Endothelial cell of umbilical vein (primary cell): ENCODE measurements around the gene TRIM46. TPM values are rescaled to one million over a fixed set of nuclear protein-coding genes. Genes with fewer than 3 reads are reported as not detected.

Experiments
- BruUV-seq: library from RNA; stranded (reverse); fragments of 400-500 nt; replicated peaks from 2 replicates; lab custom pipeline; 2021; lab: Mats Ljungman, UMichigan
- CTCF ChIA-PET: fragments of 300-600, 350-600 bp; sonication (Branson Sonifier 250); formaldehyde crosslinking; loops from one replicate; lab custom pipeline; 2021; ENCODE audit warnings: antibody characterized with exemption, inconsistent platforms; lab: Charles Lee
- POLR2A ChIA-PET: fragments of 300-600, 350-600 bp; sonication (Branson Sonifier 250); formaldehyde crosslinking; loops from one replicate; lab custom pipeline; 2021; ENCODE audit warnings: antibody characterized with exemption, inconsistent platforms; lab: Charles Lee
- DNase-seq: peaks from one replicate; pipeline ENCODE4 v3.0.0-alpha.2; 2011; ENCODE audit warnings: low read depth, low spot score
- FAIRE-seq: peaks from 2 replicates; lab custom pipeline; 2011; peaks lifted over from hg19 to GRCh38; lab: Jason Lieb, UNC
- H2AFZ ChIP-seq: 2 replicates; pipeline ENCODE4 v1.6.0; 2012; ENCODE audit warnings: low read depth, low read length, control low read depth, inconsistent platforms
- H3K27ac ChIP-seq: 2 replicates; pipeline ENCODE4 v1.5.1; 2011; ENCODE audit warnings: low read depth, mild to moderate bottlenecking, control low read depth, low read length, moderate library complexity; ENCODE audit not compliant: insufficient read depth
- H3K27me3 ChIP-seq, 2 experiments: 2 replicates each; pipeline versions ENCODE4 v1.6.0 to v1.6.1; 2011; ENCODE audit warnings: low read length in 2 of 2, mixed read lengths in 1 of 2; ENCODE audit not compliant: control insufficient read depth in 2 of 2, insufficient read depth in 2 of 2
- H3K36me3 ChIP-seq, 2 experiments: 2 replicates in 1 of 2; 3 replicates in 1 of 2; pipeline ENCODE4 v1.5.1; 2011; ENCODE audit warnings: low read length in 2 of 2, mild to moderate bottlenecking in 1 of 2, moderate library complexity in 1 of 2; ENCODE audit not compliant: control insufficient read depth in 2 of 2, insufficient read depth in 2 of 2; ENCODE audit errors: extremely low read depth in 1 of 2
- H3K4me1 ChIP-seq: 3 replicates; pipeline ENCODE4 v1.5.1; 2011; ENCODE audit warnings: mild to moderate bottlenecking, low read length; ENCODE audit not compliant: control insufficient read depth, insufficient read depth; ENCODE audit errors: extremely low read depth
- H3K4me2 ChIP-seq: 2 replicates; pipeline ENCODE4 v1.6.1; 2011; ENCODE audit warnings: low read length, control low read depth, mixed read lengths; ENCODE audit not compliant: insufficient read depth
- H3K4me3 ChIP-seq, 3 experiments: fragments of 200-600 bp in 1 of 3; sonication (generic), shearing (Covaris generic) in 1 of 3; replicated peaks in 1 of 3; 2 replicates each; pipeline ENCODE4 v1.5.1; 2011 to 2016; ENCODE audit warnings: control low read depth in 3 of 3, low read length in 3 of 3, mild to moderate bottlenecking in 2 of 3, inconsistent platforms in 1 of 3, low read depth in 1 of 3, moderate library complexity in 1 of 3; ENCODE audit not compliant: insufficient read depth in 1 of 3
- H3K79me2 ChIP-seq: 2 replicates; pipeline ENCODE4 v1.6.0; 2012; ENCODE audit warnings: low read length, inconsistent platforms; ENCODE audit not compliant: control insufficient read depth, insufficient read depth
- H3K9ac ChIP-seq: replicated peaks from 2 replicates; pipeline ENCODE3; 2011; ENCODE audit warnings: low read length, control low read depth; ENCODE audit not compliant: insufficient read depth; ENCODE audit errors: extremely low read depth
- H3K9me1 ChIP-seq: replicated peaks from 3 replicates; pipeline ENCODE4 v1.6.0; 2011; ENCODE audit warnings: mild to moderate bottlenecking, low read length; ENCODE audit not compliant: control insufficient read depth, insufficient read depth; ENCODE audit errors: extremely low read depth
- H3K9me3 ChIP-seq: replicated peaks from 2 replicates; pipeline ENCODE4 v1.5.1; 2012; ENCODE audit warnings: low read length, inconsistent platforms; ENCODE audit not compliant: control insufficient read depth, insufficient read depth
- H4K20me1 ChIP-seq: replicated peaks from 2 replicates; pipeline ENCODE3; 2011; ENCODE audit warnings: mild to moderate bottlenecking, low read length; ENCODE audit not compliant: control insufficient read depth, insufficient read depth; ENCODE audit errors: extremely low read depth
- EZH2 ChIP-seq: IDR thresholded peaks from 2 replicates; pipeline ENCODE4 v1.6.1; 2012; ENCODE audit warnings: borderline replicate concordance, low read depth, mild to moderate bottlenecking, moderate library complexity, low read length, inconsistent platforms; ENCODE audit not compliant: severe bottlenecking
- FOS ChIP-seq: IDR thresholded peaks from 2 replicates; pipeline ENCODE4 v1.6.1; 2011; ENCODE audit warnings: mild to moderate bottlenecking, low read length, moderate library complexity, borderline replicate concordance; ENCODE audit not compliant: insufficient read depth
- GATA2 ChIP-seq: IDR thresholded peaks from 2 replicates; pipeline ENCODE4 v1.7.0; 2011; ENCODE audit warnings: low read depth, mild to moderate bottlenecking, moderate library complexity, mixed read lengths, low read length; ENCODE audit not compliant: insufficient read length, insufficient read depth
- JUN ChIP-seq: IDR thresholded peaks from 2 replicates; pipeline ENCODE4 v1.6.1; 2011; ENCODE audit warnings: borderline replicate concordance, low read depth; ENCODE audit not compliant: insufficient read length, insufficient read depth
- MAX ChIP-seq: IDR thresholded peaks from 2 replicates; pipeline ENCODE4 v1.6.1; 2011; ENCODE audit not compliant: insufficient read depth, insufficient read length
- MYC ChIP-seq: IDR thresholded peaks from one replicate; pipeline ENCODE4 v1.6.1; 2011; ENCODE audit warnings: mild to moderate bottlenecking, low read depth, low read length
- POLR2A ChIP-seq: IDR thresholded peaks from 2 replicates; pipeline ENCODE4 v1.6.1; 2012; ENCODE audit warnings: low read depth, mild to moderate bottlenecking, control low read depth, low read length
- POLR2AphosphoS5 ChIP-seq: IDR thresholded peaks from 2 replicates; pipeline ENCODE4 v1.6.1; 2012; ENCODE audit warnings: low read depth, mild to moderate bottlenecking, control low read depth, low read length, moderate library complexity; ENCODE audit not compliant: insufficient read depth
- dilution Hi-C: fragments of 300-500 bp; cut with MboI; formaldehyde crosslinking; loops from one replicate; pipeline ENCODE4 v1.15.0; 2019; ENCODE audit warnings: low sequenced_read_pairs; ENCODE audit not compliant: extremely low pct_ligation_motif_present
- intact Hi-C: fragments of 100-400 bp; cut with micrococcal nuclease; formaldehyde crosslinking; loops from one replicate; pipeline ENCODE4 v1.10.0; 2022
- polyA plus RNA-seq, 4 experiments: library from polyadenylated mRNA; depleted of rRNA in 3 of 4; stranded (reverse) in 3 of 4; unstranded in 1 of 4; fragments of >200 nt; gene quantifications; 2 replicates each; pipeline versions ENCODE4 v1.2.1 to v1.2.3, GENCODE V29; 2011 to 2012; ENCODE audit warnings: missing spikeins in 1 of 4
- total RNA-seq: library from RNA; stranded (reverse); gene quantifications from 2 replicates; pipeline ENCODE4 v1.2.3, GENCODE V29; 2021
- TF ChIP-seq, protein P1 (sequence below), 2 donors: IDR thresholded peaks; 1 replicate in 1 of 2; 2 replicates in 1 of 2; pipeline ENCODE4 v1.5.1; 2011; ENCODE audit warnings: low read length in 2 of 2, mild to moderate bottlenecking in 2 of 2, moderate library complexity in 2 of 2, control low read depth in 1 of 2, inconsistent platforms in 1 of 2, low read depth in 1 of 2; ENCODE audit not compliant: insufficient read depth in 1 of 2; ENCODE audit errors: extremely low read depth in 1 of 2

TRIM46 gene
- total and polyA plus RNA-seq, 2 donors (not counting 3 experiments of a cell fraction or from before 2014, with no cell fraction given), result 9.5 to 10.0 TPM

- H3K36me3 ChIP-seq, result peaks cover 0 to 8% of the 10 kb centered on the region in 2 experiments
- no peaks in the 10 kb centered on the region for H3K79me2 ChIP-seq
- H3K9me3 ChIP-seq, result no peaks in the 10 kb centered on the region
- H3K4me2 ChIP-seq, result no peak overlapping the region
- no peak overlapping the region for H2AFZ ChIP-seq
- no peaks in the 10 kb centered on the region for H3K4me1 ChIP-seq
- BruUV-seq, result no TSS peak
- intact Hi-C loops (no loop called here), dilution Hi-C loops (no loop called here)
- ChIA-PET POLR2A (no interaction called here), CTCF (interaction anchor here (0.8 to 3.3 kb wide), 3 partner anchors 9 to 11 kb away, joined by 3 to 35 read pairs (median 5); partner anchors contain the start of gene KRTCAP2)
- no peaks in the 10 kb centered on the region for H3K9me1 ChIP-seq
- FAIRE-seq (no peak), DNase-seq (no peak)
- no peak overlapping the region for H3K9ac ChIP-seq
- H3K27ac ChIP-seq, result no peak overlapping the region
- no peaks in the 10 kb centered on the region for H4K20me1 ChIP-seq
- H3K4me3 ChIP-seq, result no peak overlapping the region
- TF ChIP-seq, protein P1, sequence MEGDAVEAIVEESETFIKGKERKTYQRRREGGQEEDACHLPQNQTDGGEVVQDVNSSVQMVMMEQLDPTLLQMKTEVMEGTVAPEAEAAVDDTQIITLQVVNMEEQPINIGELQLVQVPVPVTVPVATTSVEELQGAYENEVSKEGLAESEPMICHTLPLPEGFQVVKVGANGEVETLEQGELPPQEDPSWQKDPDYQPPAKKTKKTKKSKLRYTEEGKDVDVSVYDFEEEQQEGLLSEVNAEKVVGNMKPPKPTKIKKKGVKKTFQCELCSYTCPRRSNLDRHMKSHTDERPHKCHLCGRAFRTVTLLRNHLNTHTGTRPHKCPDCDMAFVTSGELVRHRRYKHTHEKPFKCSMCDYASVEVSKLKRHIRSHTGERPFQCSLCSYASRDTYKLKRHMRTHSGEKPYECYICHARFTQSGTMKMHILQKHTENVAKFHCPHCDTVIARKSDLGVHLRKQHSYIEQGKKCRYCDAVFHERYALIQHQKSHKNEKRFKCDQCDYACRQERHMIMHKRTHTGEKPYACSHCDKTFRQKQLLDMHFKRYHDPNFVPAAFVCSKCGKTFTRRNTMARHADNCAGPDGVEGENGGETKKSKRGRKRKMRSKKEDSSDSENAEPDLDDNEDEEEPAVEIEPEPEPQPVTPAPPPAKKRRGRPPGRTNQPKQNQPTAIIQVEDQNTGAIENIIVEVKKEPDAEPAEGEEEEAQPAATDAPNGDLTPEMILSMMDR (IDR thresholded peaks at IDR 0.05; ENCODE audit: extremely low read depth in 1 of 2, insufficient read depth in 1 of 2, low read depth in 1 of 2, low read length in 2 of 2), result no peak
- TF ChIP-seq FOS (no peak), POLR2A (no peak), POLR2AphosphoS5 (no peak), MYC (no peak), MAX (no peak), JUN (no peak), EZH2 (no peak), GATA2 (no peak)
- H3K27me3 ChIP-seq, result no peaks in the 10 kb centered on the region
Observed at GRCh38 chr1:155184351-155184811, 10.7 kb downstream of the TRIM46 start.
